ENCODE data around the gene THRB.
A peak's percentile ranks its signal among the peaks of the same experiment; 100 is the strongest.

THRB gene

DNA sequence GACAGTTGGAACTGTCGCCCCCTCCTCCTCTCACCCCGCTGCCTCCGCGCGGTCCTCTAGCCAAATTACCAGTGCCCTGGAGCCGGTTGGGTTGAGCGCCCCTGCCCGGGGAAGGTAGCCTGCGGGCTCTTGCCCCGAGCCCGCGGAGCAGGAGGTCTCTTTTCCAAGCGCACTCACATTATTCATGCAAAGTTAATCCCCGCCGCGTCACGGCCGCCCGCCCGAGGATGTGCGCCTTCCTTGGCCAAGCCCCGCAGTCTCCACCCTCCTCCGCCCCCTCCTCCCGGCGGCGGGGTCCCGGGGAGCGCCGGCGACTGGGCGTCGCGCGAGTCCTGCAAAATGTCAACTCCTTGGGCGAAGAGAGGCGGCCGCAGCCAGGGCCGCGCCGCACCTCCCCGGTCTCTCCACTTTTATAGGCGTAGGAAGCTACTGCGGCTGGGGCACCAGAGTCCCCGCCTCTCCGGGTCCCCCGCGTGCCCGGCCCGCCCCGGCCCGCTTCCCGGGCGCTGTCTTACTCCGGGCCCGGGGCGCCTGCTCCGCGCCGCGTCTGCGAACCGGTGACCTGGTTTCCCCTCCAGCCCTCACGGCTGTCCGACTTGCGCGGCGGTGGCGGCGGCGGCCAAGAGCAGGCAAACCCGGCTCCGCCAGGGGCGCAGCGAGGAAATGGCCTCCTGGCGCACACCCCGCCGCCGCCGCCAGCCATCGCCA lies at the start of gene THRB:
Gene THRB (minus strand): TSS at position 233 of the 708 bp plus-strand sequence.
- FAIRE-seq (no peak), DNase-seq (ENCODE audit: insufficient read length, low spot score) (peak; percentile 67)
- TF ChIP-seq CTCF (IDR thresholded peaks at IDR 0.05; ENCODE audit: insufficient read depth, missing control alignments), result no peak

- FAIRE-seq (no peak), DNase-seq (ENCODE audit: insufficient read length, low spot score) (no peak)
- no peak for TF ChIP-seq CTCF (IDR thresholded peaks at IDR 0.05; ENCODE audit: insufficient read depth, missing control alignments)
These were observed 47.3 kb upstream of the THRB start for GRCh38 chr3:24541935-24542334.

- TF ChIP-seq CTCF (IDR thresholded peaks at IDR 0.05; ENCODE audit: insufficient read depth, missing control alignments), result no peak
- DNase-seq (ENCODE audit: insufficient read length, low spot score), result no peak
- no peak for FAIRE-seq
These were observed 46.2 kb upstream of the THRB start for GRCh38 chr3:24540821-24541220.

DNA sequence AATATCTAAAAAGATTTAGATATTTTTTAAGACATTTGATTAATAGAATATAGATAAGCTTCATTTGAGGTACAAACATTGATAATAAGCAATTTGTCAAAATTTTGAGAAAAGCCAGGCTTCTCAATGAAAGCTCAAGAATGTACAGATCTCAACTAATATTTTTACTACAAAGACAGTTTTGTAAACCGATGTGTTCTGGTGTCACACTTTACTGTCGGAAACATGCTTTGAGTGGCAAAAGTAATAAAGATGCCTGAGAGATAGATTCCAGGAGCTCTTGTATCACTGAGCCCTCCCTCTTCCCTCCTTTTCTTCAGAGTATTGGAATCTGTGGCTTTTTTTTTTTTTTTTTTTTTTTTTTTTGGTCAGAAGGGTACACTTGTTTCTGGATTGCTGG lies 45.0 kb upstream of the THRB start:
- DNase-seq (ENCODE audit: insufficient read length, low spot score) (no peak), FAIRE-seq (no peak)
- no peak for TF ChIP-seq CTCF (IDR thresholded peaks at IDR 0.05; ENCODE audit: insufficient read depth, missing control alignments)

DNA sequence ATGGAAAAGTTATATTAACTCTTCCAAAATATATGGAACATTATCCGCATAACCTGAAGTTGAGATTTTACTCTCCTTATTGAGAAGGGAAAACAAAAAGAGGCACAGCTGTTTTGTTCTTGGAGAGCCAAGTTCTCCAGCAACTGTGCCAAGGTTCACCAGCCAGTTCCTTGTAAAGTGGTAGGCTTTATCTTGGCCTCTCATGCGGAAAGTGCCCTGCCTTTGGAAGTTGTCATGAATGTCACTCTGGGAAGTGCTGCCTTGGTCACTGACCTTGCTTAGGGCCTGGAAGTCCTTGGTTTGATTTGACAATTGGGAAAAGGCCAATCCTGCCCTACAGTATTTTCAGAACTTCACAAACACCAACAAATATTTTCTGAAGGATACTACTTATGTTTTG lies 44.2 kb upstream of the THRB start:
- DNase-seq (ENCODE audit: insufficient read length, low spot score), result no peak
- no peak for TF ChIP-seq CTCF (IDR thresholded peaks at IDR 0.05; ENCODE audit: insufficient read depth, missing control alignments)
- no peak for FAIRE-seq

DNA sequence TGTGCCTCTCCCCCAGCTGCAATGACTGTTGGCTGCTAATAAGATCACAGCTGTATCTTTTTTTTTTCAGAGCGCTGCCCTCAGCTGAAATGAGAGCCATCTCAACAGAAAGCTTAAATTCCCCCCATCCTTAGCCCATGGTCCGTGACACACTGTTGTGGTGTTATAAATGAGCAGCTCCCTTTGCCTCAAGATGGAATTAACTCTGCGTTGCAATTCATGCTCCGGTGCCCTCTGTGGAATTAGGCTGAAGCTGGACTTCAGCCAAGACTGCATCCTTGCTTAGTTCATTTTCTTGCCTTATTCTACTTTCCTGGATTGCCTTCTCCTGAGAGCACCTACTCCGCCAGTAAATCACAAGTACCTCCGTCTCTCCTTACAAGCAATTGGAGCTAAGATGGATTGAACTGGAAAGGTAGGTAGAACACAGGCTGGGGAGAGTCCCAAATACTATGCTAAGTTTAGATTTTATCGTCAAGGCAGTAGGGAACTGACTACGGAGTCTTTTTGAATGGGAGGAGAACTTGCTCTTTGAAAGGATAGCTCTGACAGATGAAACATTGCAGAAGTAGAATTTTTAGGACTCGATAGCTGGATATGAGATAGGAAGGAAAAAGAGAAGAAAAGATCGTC lies 39.0 kb upstream of the THRB start:
- FAIRE-seq (no peak), DNase-seq (ENCODE audit: insufficient read length, low spot score) (no peak)
- TF ChIP-seq CTCF (IDR thresholded peaks at IDR 0.05; ENCODE audit: insufficient read depth, missing control alignments), result no peak

- DNase-seq (ENCODE audit: insufficient read length, low spot score) (no peak), FAIRE-seq (no peak)
- no peak for TF ChIP-seq CTCF (IDR thresholded peaks at IDR 0.05; ENCODE audit: insufficient read depth, missing control alignments)
These were observed 35.8 kb upstream of the THRB start for GRCh38 chr3:24530471-24530870.

Data from D721Med (cell line).